Stomach (tissue), 9 donors: ENCODE data around the gene TMEM8B. TPM values are rescaled to one million over a fixed set of nuclear protein-coding genes. Genes with fewer than 3 reads are reported as not detected.
A peak's percentile ranks its signal among the peaks of the same experiment; 100 is the strongest.

Source experiments
- DNase-seq, 2 donors: peaks; one replicate each; pipeline versions ENCODE4 v3.0.0 to v3.0.0-alpha.2; 2013 to 2019
- H3K27ac ChIP-seq, 5 donors: fragments of 200-600 bp in 4 of 5; sonication (generic) in 4 of 5; one replicate each; pipeline ENCODE4 v1.5.1; 2013 to 2019; ENCODE audit warnings: mild to moderate bottlenecking in 1 of 5, moderate library complexity in 1 of 5
- H3K27me3 ChIP-seq, 3 donors: fragments of 200-600 bp; sonication (generic); one replicate each; pipeline ENCODE4 v1.5.1; 2017 to 2019; ENCODE audit warnings: mixed run types in 1 of 3
- H3K36me3 ChIP-seq, 4 donors: fragments of 200-600 bp; sonication (generic); 1 replicate in 3 of 4; 2 replicates in 1 of 4; pipeline ENCODE4 v1.5.1; 2016 to 2019
- H3K4me1 ChIP-seq, 4 donors: fragments of 200-600 bp; sonication (generic); one replicate each; pipeline ENCODE4 v1.5.1; 2016 to 2019
- H3K4me3 ChIP-seq, 4 donors: fragments of 200-600 bp; sonication (generic) in 3 of 4; one replicate each; pipeline ENCODE4 v1.5.1; 2016 to 2019; ENCODE audit warnings: mild to moderate bottlenecking in 1 of 4
- H3K9me3 ChIP-seq, 4 donors: fragments of 200-600 bp; sonication (generic); one replicate each; pipeline ENCODE4 v1.5.1; 2016 to 2019
- CTCF ChIP-seq, 7 experiments: fragments of 450-650 bp in 4 of 7; fragments of 200-600 bp in 3 of 7; sonication (generic) in 3 of 7; IDR thresholded peaks; one replicate each; pipeline ENCODE4 v1.5.1; 2016 to 2019; ENCODE audit warnings: antibody characterized with exemption in 7 of 7, control low read depth in 2 of 7, mild to moderate bottlenecking in 1 of 7
- EP300 ChIP-seq: sonication (generic); formaldehyde crosslinking; IDR thresholded peaks from one replicate; pipeline ENCODE4 v1.6.1; 2017; ENCODE audit warnings: antibody characterized with exemption
- POLR2A ChIP-seq, 4 donors: fragments of 450-650 bp; IDR thresholded peaks; one replicate each; pipeline ENCODE4 v1.6.1; 2016; ENCODE audit warnings: antibody characterized with exemption in 4 of 4, control low read depth in 2 of 4, mild to moderate bottlenecking in 1 of 4, moderate library complexity in 1 of 4
- POLR2AphosphoS5 ChIP-seq, 3 donors: sonication (generic); formaldehyde crosslinking; IDR thresholded peaks; one replicate each; pipeline ENCODE4 v1.6.1; 2016; ENCODE audit warnings: antibody characterized with exemption in 3 of 3
- WGBS, 5 donors: extraction: QIAGEN DNeasy Blood & Tissue Kit in 3 of 5; methylation state at CpG; one replicate each; pipeline versions ENCODE4 v1.1.5 to v1.1.7; 2013 to 2018; 5-methylcytosine and 5-hydroxymethylcytosine counted together
- intact Hi-C: fragments of 100-400 bp; cut with DNase I; formaldehyde crosslinking; loops from one replicate; pipeline ENCODE4 v1.15.1; 2023; ENCODE audit warnings: low total_unique reads
- polyA plus RNA-seq, 3 donors: library from polyadenylated mRNA; stranded (reverse); fragments of 200-250 nt; gene quantifications; one replicate each; pipeline ENCODE4 v1.2.3, GENCODE V29; 2013
- total RNA-seq, 5 donors: library from RNA; depleted of rRNA; stranded (reverse); fragments of >200 nt; gene quantifications; one replicate each; pipeline versions ENCODE4 v1.1.0 to v1.2.3, GENCODE V29; 2014 to 2016
- donor health status: healthy with polysubstance abuse.
- donor health status: Bipolar disorder and iron deficiency.
- donor health status: healthy.

Gene TMEM8B
- total and polyA plus RNA-seq, 8 donors = 4.6 to 81.4 (median 8.1) TPM

- intact Hi-C loops = no loop called here
- TF ChIP-seq EP300 = no peak
- peak; percentile 68 to 96 (median 95) for TF ChIP-seq POLR2AphosphoS5 (IDR thresholded peaks at IDR 0.05)
- peak in 1 of 4 donors; percentile 86 for TF ChIP-seq POLR2A (IDR thresholded peaks at IDR 0.05)
- no peak for TF ChIP-seq CTCF (IDR thresholded peaks at IDR 0.05)
- Histone ChIP-seq H3K27ac (peak within 1 kb of the TSS; percentile 97 to 99 (median 98)), H3K4me3 (peak within 1 kb of the TSS; percentile 74 to 97 (median 85)), H3K27me3 (no peaks in the 10 kb centered on the region), H3K36me3 (peaks cover 0 to 5% (median 4%) of the 10 kb centered on the region in 4 donors), H3K9me3 (no peaks in the 10 kb centered on the region), H3K4me1 (peaks cover 24 to 41% (median 37%) of the 10 kb centered on the region in 4 donors)
- DNase-seq = peak; percentile 97 to 99
- 0 to 1% (median 1%) methylated on average over 16 to 52 of the region's 52 CpGs for WGBS, 5 donors
These were observed 14.0 kb upstream of the TMEM8B start, which contains the start of gene HINT2 for GRCh38 chr9:35814841-35815543. HINT2 (minus strand) TSS chr9:35815042; CDS start chr9:35814979, 63 bp downstream.

GRCh38 chr9:35816708-35817107 is 12.3 kb upstream of the TMEM8B start:
- Histone ChIP-seq H3K36me3 (no peaks in the 10 kb centered on the region), H3K4me3 (no peak overlapping the region), H3K27ac (no peak overlapping the region), H3K9me3 (no peaks in the 10 kb centered on the region), H3K27me3 (no peaks in the 10 kb centered on the region), H3K4me1 (peaks cover 15 to 28% (median 26%) of the 10 kb centered on the region in 4 donors)
- TF ChIP-seq EP300 (no peak), POLR2AphosphoS5 (IDR thresholded peaks at IDR 0.05) (no peak), CTCF (IDR thresholded peaks at IDR 0.05) (no peak), POLR2A (IDR thresholded peaks at IDR 0.05) (no peak)
- WGBS, 5 donors = 63 to 77% (median 70%) methylated on average over 1 of the region's 1 CpG
- DNase-seq = no peak
- intact Hi-C loops = no loop called here

- Histone ChIP-seq H3K27ac (no peak overlapping the region), H3K9me3 (no peaks in the 10 kb centered on the region), H3K36me3 (no peaks in the 10 kb centered on the region), H3K4me1 (peaks cover 11 to 13% (median 11%) of the 10 kb centered on the region in 4 donors), H3K4me3 (no peak overlapping the region), H3K27me3 (no peaks in the 10 kb centered on the region)
- 72 to 94% (median 90%) methylated on average over 3 of the region's 3 CpGs for WGBS, 5 donors
- DNase-seq = no peak
- intact Hi-C loops = no loop called here
- no peak for TF ChIP-seq EP300
- no peak for TF ChIP-seq POLR2AphosphoS5 (IDR thresholded peaks at IDR 0.05)
- TF ChIP-seq POLR2A (IDR thresholded peaks at IDR 0.05) = no peak
- TF ChIP-seq CTCF (IDR thresholded peaks at IDR 0.05) = no peak
These were observed 10.7 kb upstream of the TMEM8B start for GRCh38 chr9:35818341-35818740.

DNA sequence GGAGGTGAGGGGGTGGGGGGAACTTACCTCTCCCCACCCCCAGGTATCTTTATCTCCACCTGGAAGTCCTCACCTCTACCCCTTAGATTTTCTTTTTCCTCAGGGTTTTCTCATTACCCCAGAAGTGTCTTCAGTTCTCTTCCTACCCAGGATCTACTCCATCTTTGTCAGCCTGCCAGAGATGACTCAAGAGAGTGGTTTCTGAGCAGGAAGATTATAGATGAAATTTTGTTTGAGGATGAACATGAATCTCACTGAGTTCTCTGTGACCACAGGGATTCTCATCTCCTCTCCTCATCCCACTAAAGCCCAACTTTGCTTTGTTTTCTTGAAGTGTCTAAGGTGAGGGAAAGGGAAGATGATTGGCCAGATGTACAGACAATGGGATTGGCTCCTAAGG is 9.0 kb upstream of the TMEM8B start:
- Histone ChIP-seq H3K4me1 (no peaks in the 10 kb centered on the region), H3K27ac (no peak overlapping the region), H3K4me3 (no peak overlapping the region), H3K27me3 (no peaks in the 10 kb centered on the region), H3K36me3 (no peaks in the 10 kb centered on the region), H3K9me3 (no peaks in the 10 kb centered on the region)
- TF ChIP-seq CTCF (IDR thresholded peaks at IDR 0.05) (no peak), POLR2AphosphoS5 (IDR thresholded peaks at IDR 0.05) (no peak), EP300 (no peak), POLR2A (IDR thresholded peaks at IDR 0.05) (no peak)
- DNase-seq = no peak
- intact Hi-C loops = no loop called here
